H1 (cell line): ENCODE data around the gene MRS2.

Experiments used
- CTCF ChIP-seq, 3 experiments: IDR thresholded peaks; 1 replicate in 2 of 3; 2 replicates in 1 of 3; pipeline versions ENCODE4 v1.5.1 to v1.6.1; 2011; ENCODE audit warnings: low read length in 3 of 3, mild to moderate bottlenecking in 3 of 3, inconsistent platforms in 2 of 3, low read depth in 1 of 3, moderate library complexity in 1 of 3; ENCODE audit not compliant: insufficient read depth in 1 of 3; ENCODE audit errors: control extremely low read depth in 1 of 3
- KDM5A ChIP-seq: fragments of 200-600 bp; IDR thresholded peaks from 2 replicates; pipeline ENCODE4 v1.7.1; 2012; ENCODE audit warnings: mild to moderate bottlenecking, low read length, inconsistent platforms, mixed read lengths
- NRF1 ChIP-seq: IDR thresholded peaks from 2 replicates; pipeline ENCODE4 v1.6.1; 2011; ENCODE audit warnings: mild to moderate bottlenecking, low read depth, low read length, improper control_type of control experiment
- POLR2AphosphoS5 ChIP-seq: IDR thresholded peaks from 2 replicates; pipeline ENCODE4 v1.6.1; 2011; ENCODE audit warnings: low read depth, low read length
- RNF2 ChIP-seq: fragments of 200-900, 300-1000 bp; sonication (generic); IDR thresholded peaks from 2 replicates; pipeline ENCODE4 v1.7.1; 2016; ENCODE audit warnings: borderline replicate concordance, low read depth, mild to moderate bottlenecking, antibody characterized with exemption, low read length; ENCODE audit not compliant: poor library complexity, severe bottlenecking; ENCODE audit errors: missing control alignments
- SRF ChIP-seq: IDR thresholded peaks from 2 replicates; pipeline ENCODE4 v1.6.1; 2011; ENCODE audit warnings: mild to moderate bottlenecking, low read depth, low read length, moderate library complexity
- TAF1 ChIP-seq: IDR thresholded peaks from 2 replicates; pipeline ENCODE4 v1.6.1; 2011; ENCODE audit warnings: mild to moderate bottlenecking, low read depth, low read length
- TF ChIP-seq, protein P1 (sequence below): IDR thresholded peaks from 2 replicates; pipeline ENCODE4 v1.6.1; 2012; ENCODE audit warnings: inconsistent platforms

DNA sequence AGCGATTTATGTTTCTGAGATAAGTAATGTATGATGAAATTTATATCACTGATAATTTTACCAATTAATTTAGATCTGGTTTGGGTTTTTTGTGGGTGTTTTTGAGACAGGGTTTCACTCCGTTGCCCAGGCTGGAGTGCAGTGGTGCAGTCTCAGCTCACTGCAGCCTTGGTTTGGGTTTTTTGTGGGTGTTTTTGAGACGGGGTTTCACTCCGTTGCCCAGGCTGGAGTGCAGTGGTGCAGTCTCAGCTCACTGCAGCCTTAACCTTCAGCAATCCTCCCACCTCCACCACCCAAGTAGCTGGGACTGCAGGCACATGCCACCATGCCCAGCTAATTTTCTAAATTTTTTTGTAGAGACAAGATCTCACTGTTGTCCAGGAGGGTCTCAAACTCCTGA, 13.0 kb downstream of the MRS2 start:
- TF ChIP-seq NRF1, result no peak
- no peak for TF ChIP-seq CTCF (IDR thresholded peaks at IDR 0.05; ENCODE audit: control extremely low read depth in 1 of 3, insufficient read depth in 1 of 3, low read depth in 1 of 3, low read length in 3 of 3)
- no peak for TF ChIP-seq POLR2AphosphoS5
- no peak for TF ChIP-seq RNF2
- TF ChIP-seq, protein P1, sequence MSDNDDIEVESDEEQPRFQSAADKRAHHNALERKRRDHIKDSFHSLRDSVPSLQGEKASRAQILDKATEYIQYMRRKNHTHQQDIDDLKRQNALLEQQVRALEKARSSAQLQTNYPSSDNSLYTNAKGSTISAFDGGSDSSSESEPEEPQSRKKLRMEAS, result no peak
- TF ChIP-seq SRF, result no peak
- no peak for TF ChIP-seq TAF1
- TF ChIP-seq KDM5A, result no peak
